Right lobe of liver (tissue), 4 donors: ENCODE results near the gene EPM2AIP1.

ENCODE experiments used
- POLR2A ChIP-seq: fragments of 450-650 bp; IDR thresholded peaks from one replicate; pipeline ENCODE4 v1.6.1; 2017; ENCODE audit warnings: antibody characterized with exemption, mild to moderate bottlenecking
- TF ChIP-seq, protein P1 (sequence below), 4 donors: fragments of 200-600 bp in 3 of 4; fragments of 450-650 bp in 1 of 4; IDR thresholded peaks; one replicate each; pipeline versions ENCODE4 v1.5.1 to v1.8.0; 2016 to 2022; ENCODE audit warnings: antibody characterized with exemption in 4 of 4, mild to moderate bottlenecking in 2 of 4
- donor health status: DM: no; HTN: no; CAD: no.
- donor health status: DM: no; HTN: no; CAD: no.
- donor health status: DM: no; HTN: yes; CAD: no.

DNA sequence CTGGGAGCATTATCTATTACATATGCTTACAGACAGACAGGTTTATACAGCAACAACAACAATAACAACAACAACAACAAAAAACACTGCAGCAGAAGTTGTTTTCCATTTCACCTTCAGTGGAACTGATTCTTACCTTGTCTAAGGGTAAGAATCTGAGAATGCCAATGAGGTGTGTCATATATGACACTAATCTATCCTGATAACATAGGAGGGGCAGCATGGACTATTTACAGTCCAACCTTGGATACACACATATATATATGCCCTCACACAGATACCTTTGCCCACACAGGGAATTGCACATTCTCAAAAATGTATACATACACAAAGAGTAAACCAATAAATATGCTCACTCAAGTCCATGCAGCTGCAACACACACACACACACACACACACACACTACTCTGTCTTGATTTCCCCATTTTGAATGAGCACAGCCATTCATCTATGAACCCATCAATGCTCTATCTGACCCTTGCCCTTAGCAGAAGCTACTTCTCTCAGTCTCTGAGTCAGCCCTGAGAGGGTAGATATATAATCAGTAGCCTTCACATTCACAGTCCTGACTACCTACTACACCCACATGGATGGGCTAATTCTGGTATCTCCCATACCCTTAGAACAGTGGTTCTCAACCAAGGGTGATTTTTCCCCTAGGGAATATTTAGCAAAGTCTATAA lies 38.3 kb downstream of the EPM2AIP1 start:
- TF ChIP-seq, protein P1, sequence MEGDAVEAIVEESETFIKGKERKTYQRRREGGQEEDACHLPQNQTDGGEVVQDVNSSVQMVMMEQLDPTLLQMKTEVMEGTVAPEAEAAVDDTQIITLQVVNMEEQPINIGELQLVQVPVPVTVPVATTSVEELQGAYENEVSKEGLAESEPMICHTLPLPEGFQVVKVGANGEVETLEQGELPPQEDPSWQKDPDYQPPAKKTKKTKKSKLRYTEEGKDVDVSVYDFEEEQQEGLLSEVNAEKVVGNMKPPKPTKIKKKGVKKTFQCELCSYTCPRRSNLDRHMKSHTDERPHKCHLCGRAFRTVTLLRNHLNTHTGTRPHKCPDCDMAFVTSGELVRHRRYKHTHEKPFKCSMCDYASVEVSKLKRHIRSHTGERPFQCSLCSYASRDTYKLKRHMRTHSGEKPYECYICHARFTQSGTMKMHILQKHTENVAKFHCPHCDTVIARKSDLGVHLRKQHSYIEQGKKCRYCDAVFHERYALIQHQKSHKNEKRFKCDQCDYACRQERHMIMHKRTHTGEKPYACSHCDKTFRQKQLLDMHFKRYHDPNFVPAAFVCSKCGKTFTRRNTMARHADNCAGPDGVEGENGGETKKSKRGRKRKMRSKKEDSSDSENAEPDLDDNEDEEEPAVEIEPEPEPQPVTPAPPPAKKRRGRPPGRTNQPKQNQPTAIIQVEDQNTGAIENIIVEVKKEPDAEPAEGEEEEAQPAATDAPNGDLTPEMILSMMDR (IDR thresholded peaks at IDR 0.05) = no peak
- no peak for TF ChIP-seq POLR2A
